Vagina (tissue), 2 donors: ENCODE measurements around the gene TNFRSF14.

Experiments
- CTCF ChIP-seq, 3 experiments: fragments of 450-650 bp in 2 of 3; fragments of 200-600 bp in 1 of 3; sonication (generic) in 1 of 3; IDR thresholded peaks; one replicate each; pipeline ENCODE4 v1.5.1; 2017 to 2019; ENCODE audit warnings: antibody characterized with exemption in 3 of 3, mild to moderate bottlenecking in 2 of 3, moderate library complexity in 2 of 3
- POLR2A ChIP-seq, 2 donors: fragments of 450-650 bp; IDR thresholded peaks; one replicate each; pipeline ENCODE4 v1.6.1; 2017; ENCODE audit warnings: antibody characterized with exemption in 2 of 2, mild to moderate bottlenecking in 2 of 2, moderate library complexity in 2 of 2
- POLR2AphosphoS5 ChIP-seq, 2 donors: sonication (generic); formaldehyde crosslinking; IDR thresholded peaks; one replicate each; pipeline ENCODE4 v1.9.0; 2017; ENCODE audit warnings: antibody characterized with exemption in 2 of 2, mild to moderate bottlenecking in 2 of 2, low read depth in 1 of 2; ENCODE audit not compliant: insufficient read depth in 1 of 2

- TF ChIP-seq CTCF (IDR thresholded peaks at IDR 0.05), result no peak
- no peak for TF ChIP-seq POLR2A (IDR thresholded peaks at IDR 0.05)
- TF ChIP-seq POLR2AphosphoS5 (IDR thresholded peaks at IDR 0.05; ENCODE audit: insufficient read depth in 1 of 2, low read depth in 1 of 2), result no peak
Observed at GRCh38 chr1:2593251-2593878, 37.2 kb downstream of the TNFRSF14 start.
